Transverse colon (tissue), 4 donors: ENCODE results near the gene COL23A1. TPM values are rescaled to one million over a fixed set of nuclear protein-coding genes. Genes with fewer than 3 reads are reported as not detected.

Source experiments
- DNase-seq: peaks from one replicate; pipeline ENCODE4 v3.0.0-alpha.2; 2019
- H3K27ac ChIP-seq, 4 donors: fragments of 200-600 bp; sonication (generic); 2 replicates each; pipeline ENCODE4 v1.5.1; 2016 to 2018; ENCODE audit warnings: inconsistent platforms in 4 of 4
- H3K27me3 ChIP-seq: fragments of 200-600 bp; sonication (generic); 2 replicates; pipeline ENCODE4 v1.5.1; 2017; ENCODE audit warnings: inconsistent platforms
- H3K36me3 ChIP-seq, 4 donors: fragments of 200-600 bp; sonication (generic); 2 replicates each; pipeline ENCODE4 v1.5.1; 2017 to 2019; ENCODE audit warnings: inconsistent platforms in 4 of 4
- H3K4me1 ChIP-seq, 4 donors: fragments of 200-600 bp; sonication (generic); 2 replicates each; pipeline ENCODE4 v1.5.1; 2017 to 2020; ENCODE audit warnings: inconsistent platforms in 4 of 4
- H3K4me3 ChIP-seq, 4 donors: fragments of 200-600 bp; sonication (generic); 1 replicate in 1 of 4; 2 replicates in 3 of 4; pipeline versions ENCODE4 v1.5.1 to v1.6.1; 2017 to 2019; ENCODE audit warnings: inconsistent platforms in 4 of 4
- H3K9me3 ChIP-seq, 2 donors: fragments of 200-600 bp; sonication (generic); 2 replicates each; pipeline ENCODE4 v1.5.1; 2017 to 2019; ENCODE audit warnings: inconsistent platforms in 2 of 2
- EP300 ChIP-seq: sonication (generic); formaldehyde crosslinking; IDR thresholded peaks from one replicate; pipeline ENCODE4 v1.6.1; 2017; ENCODE audit warnings: antibody characterized with exemption, low read depth
- POLR2A ChIP-seq: fragments of 450-650 bp; IDR thresholded peaks from one replicate; pipeline ENCODE4 v1.6.1; 2016; ENCODE audit warnings: antibody characterized with exemption, mild to moderate bottlenecking, moderate library complexity
- POLR2AphosphoS5 ChIP-seq, 3 donors: sonication (generic); formaldehyde crosslinking; IDR thresholded peaks; one replicate each; pipeline ENCODE4 v1.6.1; 2016; ENCODE audit warnings: antibody characterized with exemption in 3 of 3
- WGBS, 2 donors: methylation state at CpG; one replicate each; pipeline ENCODE4 v1.1.5; 2018; ENCODE audit warnings: low coverage in 1 of 2; 5-methylcytosine and 5-hydroxymethylcytosine counted together
- in situ Hi-C, 4 donors: fragments of 200-750 bp; cut with MboI; loops; one replicate each; pipeline versions ENCODE4 v1.15.0 to v1.15.1; 2017; ENCODE audit warnings: low sequenced_read_pairs in 3 of 4, low pct_ligation_motif_present in 1 of 4, low pct_unique_long_range_greater_than_20kb in 1 of 4
- intact Hi-C: fragments of 100-400 bp; cut with DNase I; formaldehyde crosslinking; loops from one replicate; pipeline ENCODE4 v1.15.1; 2023; ENCODE audit warnings: low total_unique reads
- total RNA-seq, 4 donors: library from RNA; depleted of rRNA; stranded (reverse); fragments of >200 nt; gene quantifications; one replicate each; pipeline ENCODE4 v1.1.0, GENCODE V29; 2016
- TF ChIP-seq, protein P1 (sequence below), 5 experiments: fragments of 200-600 bp in 3 of 5; fragments of 450-650 bp in 2 of 5; sonication (generic) in 3 of 5; IDR thresholded peaks; 1 replicate in 2 of 5; 2 replicates in 3 of 5; pipeline ENCODE4 v1.5.1; 2016 to 2017; ENCODE audit warnings: antibody characterized with exemption in 5 of 5, inconsistent platforms in 3 of 5, mild to moderate bottlenecking in 2 of 5, moderate library complexity in 1 of 5

The COL23A1 gene
- total RNA-seq, 4 donors from 2014 or later = 0.14 to 2.2 (median 1.4) TPM; not detected in 1

DNA sequence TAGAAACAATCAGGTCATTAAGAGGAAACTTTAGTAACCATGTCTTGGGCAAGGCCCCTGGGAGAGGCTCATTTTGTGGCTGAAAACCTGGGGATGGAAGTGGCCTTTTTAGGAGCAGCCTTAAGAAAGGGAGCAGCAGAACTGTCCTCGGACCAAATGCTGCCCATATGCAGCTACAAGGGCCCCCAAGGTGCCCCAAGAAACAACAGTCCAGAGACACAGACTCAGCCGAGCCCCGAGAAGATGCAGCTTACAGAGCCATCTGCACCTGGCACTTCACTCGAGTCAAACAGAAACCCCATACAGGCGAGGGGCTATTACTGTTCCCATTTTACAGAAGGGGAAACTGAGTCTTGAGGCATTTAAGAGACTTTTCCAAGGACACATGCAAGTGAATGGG, 58.0 kb downstream of the COL23A1 start:
- WGBS, 2 donors = 78% methylated on average over 5 of the region's 5 CpGs; no CpG with 5 or more reads in 1 of the 2 donors
- intact Hi-C loops = no loop called here

DNA sequence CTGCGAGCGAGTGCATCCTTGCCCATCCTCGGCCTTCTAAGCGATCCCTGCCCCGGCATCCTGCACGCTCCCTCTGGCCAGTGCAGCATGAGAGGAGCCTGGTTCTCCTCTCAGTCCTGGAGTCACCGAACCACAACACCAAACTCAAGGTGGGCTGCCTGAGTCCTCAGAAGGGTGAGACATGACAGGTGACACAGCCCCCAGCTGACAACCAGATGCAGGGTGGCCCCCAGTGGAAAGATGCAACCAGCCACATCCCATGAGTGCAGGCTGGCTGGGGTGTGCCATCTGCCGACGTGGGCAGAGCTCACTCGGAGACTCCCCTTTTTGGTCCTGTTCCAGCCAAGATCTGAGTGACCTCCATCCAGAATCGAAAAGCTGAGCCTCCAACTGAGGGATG, 58.4 kb downstream of the COL23A1 start:
- in situ Hi-C loops = no loop called here
- DNase-seq = no peak
- Histone ChIP-seq H3K27me3 (no peaks in the 10 kb centered on the region), H3K9me3 (no peaks in the 10 kb centered on the region), H3K36me3 (no peaks in the 10 kb centered on the region), H3K27ac (no peak overlapping the region), H3K4me1 (no peaks in the 10 kb centered on the region), H3K4me3 (no peak overlapping the region)
- intact Hi-C loops = no loop called here
- TF ChIP-seq, protein P1, sequence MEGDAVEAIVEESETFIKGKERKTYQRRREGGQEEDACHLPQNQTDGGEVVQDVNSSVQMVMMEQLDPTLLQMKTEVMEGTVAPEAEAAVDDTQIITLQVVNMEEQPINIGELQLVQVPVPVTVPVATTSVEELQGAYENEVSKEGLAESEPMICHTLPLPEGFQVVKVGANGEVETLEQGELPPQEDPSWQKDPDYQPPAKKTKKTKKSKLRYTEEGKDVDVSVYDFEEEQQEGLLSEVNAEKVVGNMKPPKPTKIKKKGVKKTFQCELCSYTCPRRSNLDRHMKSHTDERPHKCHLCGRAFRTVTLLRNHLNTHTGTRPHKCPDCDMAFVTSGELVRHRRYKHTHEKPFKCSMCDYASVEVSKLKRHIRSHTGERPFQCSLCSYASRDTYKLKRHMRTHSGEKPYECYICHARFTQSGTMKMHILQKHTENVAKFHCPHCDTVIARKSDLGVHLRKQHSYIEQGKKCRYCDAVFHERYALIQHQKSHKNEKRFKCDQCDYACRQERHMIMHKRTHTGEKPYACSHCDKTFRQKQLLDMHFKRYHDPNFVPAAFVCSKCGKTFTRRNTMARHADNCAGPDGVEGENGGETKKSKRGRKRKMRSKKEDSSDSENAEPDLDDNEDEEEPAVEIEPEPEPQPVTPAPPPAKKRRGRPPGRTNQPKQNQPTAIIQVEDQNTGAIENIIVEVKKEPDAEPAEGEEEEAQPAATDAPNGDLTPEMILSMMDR (IDR thresholded peaks at IDR 0.05) = no peak
- TF ChIP-seq POLR2A (no peak), POLR2AphosphoS5 (IDR thresholded peaks at IDR 0.05) (no peak), EP300 (no peak)
- WGBS, 2 donors = 88 to 89% methylated on average over 3 to 11 of the region's 11 CpGs

More for the DNA sequence above, 58.0 kb downstream of the COL23A1 start:
- in situ Hi-C loops = no loop called here
- no peak for DNase-seq
- Histone ChIP-seq H3K36me3 (no peaks in the 10 kb centered on the region), H3K27ac (no peak overlapping the region), H3K4me3 (no peak overlapping the region), H3K4me1 (no peaks in the 10 kb centered on the region), H3K9me3 (no peaks in the 10 kb centered on the region), H3K27me3 (no peaks in the 10 kb centered on the region)
- TF ChIP-seq POLR2AphosphoS5 (IDR thresholded peaks at IDR 0.05) (no peak), POLR2A (no peak), EP300 (no peak)
- TF ChIP-seq, protein P1 (IDR thresholded peaks at IDR 0.05) = no peak

DNA sequence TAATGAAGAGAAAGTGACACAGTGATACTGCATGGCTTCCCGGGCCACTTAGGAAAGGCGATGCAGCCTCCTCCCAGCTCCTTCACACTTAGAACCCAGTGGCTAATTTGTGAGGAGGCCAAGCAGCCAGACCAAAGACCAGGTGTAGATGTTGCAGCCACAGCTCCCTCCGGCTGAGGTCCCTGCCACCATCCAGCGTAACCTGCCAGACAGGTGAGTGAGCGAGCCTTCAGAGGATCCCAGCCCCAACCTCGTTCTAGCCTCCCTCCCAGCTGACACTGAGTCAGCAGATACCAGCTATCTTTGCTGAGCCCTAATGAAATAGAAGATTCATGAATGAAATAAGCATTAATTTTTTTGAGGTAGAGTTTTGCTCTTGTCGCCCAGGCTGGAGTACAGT, 59.7 kb downstream of the COL23A1 start:
- H3K9me3 ChIP-seq = no peaks in the 10 kb centered on the region
- TF ChIP-seq, protein P1 (IDR thresholded peaks at IDR 0.05) = no peak
- no peak for TF ChIP-seq POLR2A
- TF ChIP-seq EP300 = no peak
- TF ChIP-seq POLR2AphosphoS5 (IDR thresholded peaks at IDR 0.05) = no peak
- no peak overlapping the region for H3K4me3 ChIP-seq
- no peaks in the 10 kb centered on the region for H3K36me3 ChIP-seq
- no peaks in the 10 kb centered on the region for H3K27me3 ChIP-seq
- in situ Hi-C loops (no loop called here), intact Hi-C loops (no loop called here)
- no peak for DNase-seq
- WGBS, 2 donors = 67 to 82% methylated on average over 3 to 7 of the region's 7 CpGs
- H3K4me1 ChIP-seq = no peaks in the 10 kb centered on the region
- no peak overlapping the region for H3K27ac ChIP-seq

DNA sequence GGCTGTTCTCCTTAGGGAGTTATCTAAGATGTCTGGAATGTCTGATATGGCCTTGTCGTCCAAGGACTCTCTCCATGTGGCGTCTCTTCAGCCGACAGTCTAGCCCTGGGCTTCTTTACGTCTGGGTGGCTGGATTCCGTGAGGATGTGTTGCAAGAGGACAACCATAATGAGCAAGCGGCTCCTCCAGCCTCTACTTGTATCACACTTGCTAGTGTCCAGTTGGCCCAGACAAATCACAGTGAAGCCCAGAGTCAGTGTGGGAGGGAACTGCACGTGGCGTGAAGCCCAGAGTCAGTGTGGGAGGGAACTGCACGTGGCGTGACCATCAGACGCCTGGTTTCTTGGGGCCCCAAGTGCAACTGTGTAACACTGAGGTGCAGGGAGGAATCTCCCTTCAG, 61.1 kb downstream of the COL23A1 start:
- intact Hi-C loops (no loop called here), in situ Hi-C loops (no loop called here)
- Histone ChIP-seq H3K4me1 (no peaks in the 10 kb centered on the region), H3K36me3 (no peaks in the 10 kb centered on the region), H3K4me3 (no peak overlapping the region), H3K27me3 (no peaks in the 10 kb centered on the region), H3K9me3 (no peaks in the 10 kb centered on the region), H3K27ac (no peak overlapping the region)
- 66% methylated on average over 11 of the region's 11 CpGs; no CpG with 5 or more reads in 1 of the 2 donors for WGBS, 2 donors
- no peak for DNase-seq
- TF ChIP-seq POLR2A (no peak), POLR2AphosphoS5 (IDR thresholded peaks at IDR 0.05) (no peak), EP300 (no peak)
- TF ChIP-seq, protein P1 (IDR thresholded peaks at IDR 0.05) = no peak
